OCI-M2 (cell line): ENCODE data around the gene PTBP1.

Source experiments
- DNase-seq: peaks from one replicate; lab custom pipeline; 2025; ENCODE audit not compliant: unreplicated experiment; lab: John Stamatoyannopoulos, UW

The PTBP1 gene

GRCh38 chr19:795691-796581 lies 1.3 kb upstream of the PTBP1 start:
- DNase-seq = no peak

DNA sequence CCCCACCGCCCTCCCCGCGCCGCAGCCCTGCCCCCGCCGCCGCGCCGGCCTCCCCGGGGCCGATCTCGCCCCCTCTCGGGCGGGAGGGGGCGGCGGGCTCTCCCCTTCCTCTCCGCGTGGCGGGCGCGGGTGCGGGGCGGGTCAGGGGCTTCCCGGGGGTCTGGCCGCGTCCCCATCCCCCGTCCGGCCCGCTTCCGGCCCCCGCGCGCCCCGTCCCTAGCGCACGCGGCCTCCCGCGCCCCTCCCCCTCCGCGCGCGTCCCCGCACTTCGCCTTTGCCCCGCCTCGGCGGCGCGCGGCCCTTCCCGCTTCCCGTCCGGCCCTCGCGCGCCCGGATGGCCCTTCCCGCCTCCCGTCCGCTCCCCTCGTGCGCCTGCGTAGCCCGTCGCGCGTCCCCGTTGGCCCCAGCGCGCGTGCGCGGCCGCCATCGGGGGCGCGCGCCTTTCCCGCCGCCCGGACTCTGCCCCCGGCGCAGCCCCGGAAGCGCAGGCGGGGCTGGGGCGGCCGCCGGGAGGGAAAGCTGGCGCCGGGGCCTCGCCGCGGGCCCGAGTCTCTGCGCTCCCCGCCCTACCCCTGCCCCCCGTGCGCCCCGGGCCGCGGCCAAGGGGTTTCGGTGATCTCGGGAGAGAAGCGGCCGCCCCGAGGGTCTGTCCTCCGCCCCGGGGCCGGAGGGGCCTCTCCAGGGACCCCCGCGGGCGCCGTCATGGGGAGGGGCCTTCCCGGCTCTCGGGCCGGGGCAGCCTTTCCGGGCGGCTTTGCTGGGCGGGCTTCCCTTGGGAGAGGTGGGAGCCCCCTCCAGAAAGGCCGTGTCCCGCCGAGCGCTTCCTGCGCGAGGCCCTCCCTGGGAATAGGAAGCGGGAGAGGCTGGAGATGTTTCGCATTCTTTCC lies 519 bp downstream of the PTBP1 start:
- DNase-seq = no peak

DNA sequence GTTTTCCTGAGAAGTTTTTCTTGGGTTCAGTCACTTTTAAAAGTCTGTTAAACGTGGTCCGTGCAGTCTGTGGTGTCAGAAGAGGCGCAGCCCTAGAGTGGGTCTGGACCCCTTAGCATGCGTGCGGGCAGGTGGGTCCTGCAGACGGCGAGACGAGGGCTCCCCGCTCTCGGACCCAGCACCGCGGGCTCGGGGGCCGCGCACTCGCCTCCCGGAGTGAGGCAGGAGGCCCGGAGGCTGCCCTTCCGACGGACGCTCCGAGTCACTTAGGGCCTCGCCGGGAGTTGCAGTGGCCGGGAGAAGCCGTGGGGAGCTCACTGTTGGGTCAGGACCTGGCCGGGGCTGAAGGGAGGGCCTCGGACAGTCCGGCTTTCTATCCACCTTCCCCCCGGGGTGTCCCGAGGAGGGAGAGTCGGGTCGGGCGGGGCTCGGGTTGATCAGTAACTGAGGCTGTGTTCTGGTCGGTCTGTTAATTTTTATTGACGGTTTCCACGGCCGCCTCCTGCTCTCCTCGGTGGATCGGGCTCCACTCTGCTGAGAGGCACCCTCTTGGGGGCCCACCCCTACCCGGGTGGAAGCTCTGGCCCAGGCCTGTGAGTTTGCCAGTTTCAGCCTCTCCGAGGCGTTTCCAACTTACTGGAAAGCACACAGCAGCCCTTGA lies 1.3 kb downstream of the PTBP1 start:
- DNase-seq = no peak

- no peak for DNase-seq
These were observed 2.0 kb downstream of the PTBP1 start for GRCh38 chr19:799076-799881.

- no peak for DNase-seq
These were observed 3.2 kb downstream of the PTBP1 start for GRCh38 chr19:800360-801029.

GRCh38 chr19:801030-801860 lies 4.0 kb downstream of the PTBP1 start:
- DNase-seq = no peak

DNA sequence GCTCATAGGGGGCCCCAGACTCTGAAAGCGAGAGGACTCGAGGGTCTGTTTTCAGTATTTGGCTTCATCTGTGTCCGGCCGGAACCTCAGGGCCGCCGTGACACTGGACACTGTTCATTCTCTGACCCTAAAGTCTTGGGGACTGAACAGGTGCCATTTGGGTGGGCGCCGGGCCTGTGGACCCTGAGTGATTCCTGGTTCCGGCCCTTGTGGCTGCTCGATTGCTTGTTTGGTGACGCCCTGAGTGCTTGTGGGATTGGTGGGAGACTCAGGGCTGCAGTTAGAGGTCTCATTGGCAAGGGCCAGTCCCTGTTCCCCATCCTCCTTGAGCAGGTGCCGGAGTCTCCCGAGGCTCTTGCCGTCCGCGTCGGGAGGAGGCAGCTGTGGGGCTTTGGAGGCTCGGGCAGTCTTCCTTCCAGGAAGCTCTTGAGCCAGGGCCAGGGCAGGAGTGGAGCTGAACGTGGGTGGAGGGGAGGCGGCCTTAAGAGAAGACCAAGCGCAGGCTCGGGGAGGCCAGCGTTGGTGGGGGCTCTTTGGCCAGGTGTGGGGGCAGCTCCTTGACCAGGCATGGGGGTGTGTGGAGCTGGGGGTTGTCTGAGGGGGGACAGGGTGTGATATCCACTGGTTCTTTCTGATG lies 4.7 kb downstream of the PTBP1 start:
- DNase-seq = no peak

DNA sequence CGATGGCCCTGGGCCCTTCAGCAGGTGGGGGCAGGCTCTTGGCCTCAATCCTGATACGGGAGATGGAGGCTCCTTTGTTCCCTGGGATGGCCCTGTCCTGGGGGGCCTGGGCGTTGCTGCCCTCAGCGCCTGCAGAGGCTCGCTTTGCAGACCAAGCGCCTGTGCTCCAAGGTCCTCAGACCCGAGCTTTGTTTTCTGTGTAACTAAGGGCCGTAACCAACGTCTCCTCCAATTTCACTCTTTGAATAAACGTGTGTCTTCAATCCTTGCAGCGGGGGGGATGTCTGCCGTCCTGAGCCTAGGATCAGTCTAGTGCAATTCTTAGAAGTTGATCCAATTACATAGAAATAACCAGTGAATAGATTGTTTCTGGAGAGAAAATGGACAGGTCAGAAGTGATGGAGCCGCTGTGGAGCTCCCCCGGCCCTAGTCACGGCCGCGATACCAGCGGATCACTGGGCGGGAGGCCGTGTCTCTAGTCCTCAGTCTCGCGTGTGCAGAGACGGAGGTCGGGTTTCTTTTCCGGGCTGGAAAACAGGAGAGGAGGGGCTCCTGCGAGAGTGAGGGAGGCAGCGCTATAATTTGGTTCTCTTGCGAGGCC lies 5.3 kb downstream of the PTBP1 start:
- no peak for DNase-seq

DNA sequence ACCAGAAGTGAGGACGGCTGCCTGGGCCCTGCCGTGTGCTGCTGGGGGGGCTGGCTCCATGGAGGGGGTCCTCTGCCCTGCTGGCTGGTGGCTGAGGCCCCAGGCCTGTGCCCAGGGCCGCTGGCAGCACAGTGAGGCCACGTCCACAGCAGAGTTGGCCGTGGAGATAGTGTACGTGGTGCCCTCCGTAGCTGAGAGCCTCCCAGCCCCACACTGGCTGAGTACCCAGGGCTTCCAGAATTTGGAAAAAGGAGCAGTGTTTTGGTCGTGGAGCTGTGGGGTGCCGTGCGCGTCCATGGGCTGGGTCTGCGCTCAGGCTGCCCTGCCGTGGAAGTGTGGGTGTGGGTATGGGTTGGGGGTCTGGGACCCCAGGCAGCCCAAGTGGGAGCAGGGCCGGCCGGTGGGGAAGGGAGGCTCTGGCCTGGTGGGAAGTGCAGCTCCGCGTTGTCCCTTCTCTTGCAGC lies 5.9 kb downstream of the PTBP1 start:
- DNase-seq = no peak

GRCh38 chr19:803686-804418 lies 6.6 kb downstream of the PTBP1 start:
- DNase-seq = no peak

GRCh38 chr19:804419-805165 lies 7.3 kb downstream of the PTBP1 start:
- DNase-seq = no peak

DNA sequence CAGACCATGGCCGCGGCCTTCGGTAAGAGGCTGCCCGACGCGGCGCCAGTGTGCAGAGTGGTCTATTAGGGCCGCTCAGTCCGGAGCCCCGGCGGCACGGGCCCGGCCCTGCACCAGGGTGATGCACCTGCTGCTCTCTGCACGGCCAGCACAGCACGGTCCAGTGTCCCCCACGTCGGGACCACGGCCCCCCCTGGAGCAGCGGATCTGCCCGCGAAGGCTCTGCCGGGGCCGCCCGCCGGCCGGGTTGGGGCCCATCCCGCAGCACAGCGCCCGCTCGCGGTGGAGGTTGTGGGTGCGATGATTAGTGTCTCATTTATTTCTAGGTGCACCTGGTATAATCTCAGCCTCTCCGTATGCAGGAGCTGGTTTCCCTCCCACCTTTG lies 7.9 kb downstream of the PTBP1 start:
- no peak for DNase-seq

GRCh38 chr19:805600-806550 lies 8.6 kb downstream of the PTBP1 start:
- DNase-seq = no peak

GRCh38 chr19:806815-807421 lies 9.7 kb downstream of the PTBP1 start:
- DNase-seq = no peak
